ENCODE data around the gene BPTF.
"Not testable (repeated sequence)": the region's sequence is repeated elsewhere in the genome, so short reads cannot be mapped to it uniquely, and the experiment has no call there.

The BPTF gene

GRCh38 chr17:68019675-68020408, 194.5 kb downstream of the BPTF start:
- DNase-seq (ENCODE audit: low spot score) = peak; percentile 98
- in situ Hi-C loops (cut with MboI; ENCODE audit: low sequenced_read_pairs, unreplicated experiment) = no loop called here
- peak; percentile 15 for TF ChIP-seq CTCF (IDR thresholded peaks at IDR 0.05; ENCODE audit: borderline replicate concordance, control extremely low read depth, extremely low read depth, insufficient read depth, missing control alignments)

- no peak for DNase-seq (ENCODE audit: low spot score)
- no peak for TF ChIP-seq CTCF (IDR thresholded peaks at IDR 0.05; ENCODE audit: borderline replicate concordance, control extremely low read depth, extremely low read depth, insufficient read depth, missing control alignments)
- in situ Hi-C loops (cut with MboI; ENCODE audit: low sequenced_read_pairs, unreplicated experiment) = no loop called here
Measured at GRCh38 chr17:68020409-68020756, 195.1 kb downstream of the BPTF start.

- in situ Hi-C loops (cut with MboI; ENCODE audit: low sequenced_read_pairs, unreplicated experiment) = not testable (repeated sequence)
Measured at GRCh38 chr17:68020791-68021190, 195.5 kb downstream of the BPTF start.

DNA sequence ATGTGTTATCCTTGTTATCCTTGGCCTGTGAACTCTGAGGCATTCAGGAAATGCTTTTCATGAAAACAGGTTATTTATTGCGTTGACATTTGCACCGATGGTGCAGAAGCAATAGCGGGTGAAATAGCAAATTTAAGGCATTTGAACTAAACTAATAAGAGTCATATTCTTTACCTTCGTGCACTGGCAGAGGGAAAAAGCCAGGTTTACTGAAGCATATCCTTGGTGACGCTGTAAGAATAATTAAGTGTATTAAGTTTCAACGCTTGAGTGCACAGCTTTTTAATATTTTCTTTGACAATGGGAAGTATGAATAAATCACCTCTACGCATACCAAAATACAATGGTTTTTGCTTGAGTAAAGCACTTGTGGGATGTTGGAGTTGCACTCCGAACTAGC, 196.7 kb downstream of the BPTF start:
- in situ Hi-C loops (cut with MboI; ENCODE audit: low sequenced_read_pairs, unreplicated experiment) = no loop called here
- TF ChIP-seq CTCF (IDR thresholded peaks at IDR 0.05; ENCODE audit: borderline replicate concordance, control extremely low read depth, extremely low read depth, insufficient read depth, missing control alignments) = no peak
- DNase-seq (ENCODE audit: low spot score) = no peak

More at GRCh38 chr17:68020791-68021190, 195.5 kb downstream of the BPTF start:
- DNase-seq (ENCODE audit: low spot score) = peak; percentile 33

DNA sequence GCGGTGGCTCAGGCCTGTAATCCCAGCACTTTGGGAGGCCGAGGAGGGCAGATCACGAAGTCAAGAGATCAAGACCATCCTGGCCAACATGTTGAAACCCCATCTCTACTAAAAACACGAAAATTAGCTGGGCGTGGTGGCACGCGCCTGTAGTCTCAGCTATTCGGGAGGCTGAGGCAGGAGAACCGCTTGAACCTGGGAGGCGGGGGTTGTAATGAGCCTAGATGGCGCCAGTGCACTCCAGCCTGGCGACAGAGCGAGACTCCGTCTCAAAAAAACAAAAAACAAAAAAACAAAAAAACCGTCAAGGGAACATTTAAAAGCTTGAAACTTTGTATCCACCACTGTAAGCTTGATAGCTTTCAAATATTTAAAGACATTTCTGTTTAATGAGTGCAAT, 197.2 kb downstream of the BPTF start:
- in situ Hi-C loops (cut with MboI; ENCODE audit: low sequenced_read_pairs, unreplicated experiment); DNase-seq (ENCODE audit: low spot score): not testable (repeated sequence)

- no peak for TF ChIP-seq CTCF (IDR thresholded peaks at IDR 0.05; ENCODE audit: borderline replicate concordance, control extremely low read depth, extremely low read depth, insufficient read depth, missing control alignments)
- no peak for DNase-seq (ENCODE audit: low spot score)
- in situ Hi-C loops (cut with MboI; ENCODE audit: low sequenced_read_pairs, unreplicated experiment) = no loop called here
Measured at GRCh38 chr17:68029512-68030215, 204.4 kb downstream of the BPTF start.

All from GM13976 (cell line).